ENCODE results near the gene KRT33B. TPM values are rescaled to one million over a fixed set of nuclear protein-coding genes. Genes with fewer than 3 reads are reported as not detected.

The KRT33B gene
- total RNA-seq, 1 experiment from 2014 or later = not detected

- peak; percentile 22 for DNase-seq (ENCODE audit: low spot score)
- in situ Hi-C loops (cut with HindIII; ENCODE audit: low sequenced_read_pairs) = no loop called here
Measured at GRCh38 chr17:41329279-41329948, 40.2 kb downstream of the KRT33B start.

- no peak for DNase-seq (ENCODE audit: low spot score)
- in situ Hi-C loops (cut with HindIII; ENCODE audit: low sequenced_read_pairs) = no loop called here
Measured at GRCh38 chr17:41328207-41328606, 41.4 kb downstream of the KRT33B start.

- in situ Hi-C loops (cut with HindIII; ENCODE audit: low sequenced_read_pairs) = no loop called here
- DNase-seq (ENCODE audit: low spot score) = no peak
Measured at GRCh38 chr17:41327411-41328120, 42.0 kb downstream of the KRT33B start.

GRCh38 chr17:41326173-41327145 lies 43.2 kb downstream of the KRT33B start:
- in situ Hi-C loops (cut with HindIII; ENCODE audit: low sequenced_read_pairs) = no loop called here
- DNase-seq (ENCODE audit: low spot score) = no peak

DNA sequence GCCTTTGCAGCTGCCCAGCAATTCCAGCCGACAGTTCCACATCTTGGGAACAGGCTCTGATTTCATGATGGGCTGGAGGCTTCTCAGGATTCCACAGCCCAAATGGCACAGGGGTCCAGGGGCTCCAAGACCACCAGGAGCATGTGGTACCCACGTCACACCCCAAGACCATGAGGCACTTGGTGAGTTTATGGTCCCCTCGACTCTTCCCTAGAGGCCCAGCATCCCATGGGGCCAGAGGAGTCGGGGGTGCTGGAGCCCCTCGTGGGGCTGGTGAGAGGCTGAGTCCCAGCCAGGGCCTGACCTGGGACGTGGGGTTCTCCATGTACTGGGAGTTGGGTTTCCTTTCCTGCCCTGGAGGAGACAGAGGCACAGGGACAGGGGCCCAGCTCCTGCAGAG lies 44.0 kb downstream of the KRT33B start:
- DNase-seq (ENCODE audit: low spot score) = no peak
- in situ Hi-C loops (cut with HindIII; ENCODE audit: low sequenced_read_pairs) = no loop called here

DNA sequence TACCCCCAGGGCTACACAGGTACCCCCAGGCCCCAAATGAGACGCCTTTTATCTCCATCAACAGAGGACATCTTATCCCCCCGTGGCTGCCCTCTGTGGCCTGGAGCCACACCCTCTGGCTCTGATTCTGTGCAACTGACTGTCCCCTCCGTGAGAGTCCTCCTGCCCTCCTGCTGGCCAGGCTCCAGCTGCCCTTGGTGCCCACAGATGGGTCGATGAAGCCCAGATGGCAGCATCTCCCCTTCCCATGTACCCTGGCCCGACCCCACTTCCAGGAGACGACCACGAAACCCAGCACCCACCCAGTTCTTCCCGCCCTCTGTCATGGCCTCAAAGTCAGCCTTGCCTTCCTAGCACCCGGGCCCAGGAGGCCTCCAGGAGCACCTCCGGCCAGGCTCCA lies 44.5 kb downstream of the KRT33B start:
- in situ Hi-C loops (cut with HindIII; ENCODE audit: low sequenced_read_pairs) = no loop called here
- DNase-seq (ENCODE audit: low spot score) = no peak

DNA sequence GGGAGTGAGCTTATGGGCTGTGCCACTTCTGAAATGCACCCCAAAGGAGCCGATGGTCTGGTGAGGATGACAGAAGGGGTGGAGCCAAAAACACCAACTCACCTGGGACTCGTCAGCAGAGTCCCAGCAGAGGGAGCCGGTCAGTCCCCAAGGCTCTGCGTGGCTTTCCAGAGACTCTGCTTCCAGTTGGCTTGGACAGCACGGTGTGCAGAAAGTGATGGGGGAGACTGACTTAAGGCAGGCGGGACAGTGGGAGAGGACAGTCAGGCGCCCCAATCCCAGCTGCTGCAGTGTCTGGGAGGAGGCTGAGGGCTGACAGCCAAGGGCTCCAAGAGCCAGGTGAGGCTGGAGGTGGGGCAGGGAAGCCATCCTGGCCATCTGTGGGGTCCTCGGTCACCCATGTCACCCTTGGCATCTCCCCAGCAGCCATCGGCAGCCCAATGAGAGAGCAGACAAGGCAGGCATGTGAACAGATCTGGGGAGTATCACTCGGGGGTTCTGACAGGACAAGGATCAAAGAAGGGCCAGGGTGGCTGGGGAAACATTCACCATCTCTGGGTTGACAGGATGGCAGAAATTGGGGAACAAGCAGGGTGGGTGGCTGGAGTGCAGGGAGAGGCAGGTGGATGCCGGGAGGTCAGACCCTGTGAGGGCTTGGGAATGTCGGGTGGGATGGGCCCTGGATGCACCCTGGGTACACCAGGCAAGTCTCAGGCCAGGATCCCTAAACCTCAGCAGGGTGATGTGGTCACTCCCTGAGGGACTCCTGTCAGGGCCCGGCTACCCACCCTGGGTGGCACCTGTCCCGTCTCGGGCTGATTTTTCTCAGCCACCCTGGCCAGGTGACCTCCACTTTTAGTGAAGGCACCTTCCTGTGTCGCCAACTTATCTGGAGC lies 45.2 kb downstream of the KRT33B start:
- in situ Hi-C loops (cut with HindIII; ENCODE audit: low sequenced_read_pairs) = no loop called here
- DNase-seq (ENCODE audit: low spot score) = peak; percentile 26

GRCh38 chr17:41322903-41323895 lies 46.4 kb downstream of the KRT33B start:
- in situ Hi-C loops (cut with HindIII; ENCODE audit: low sequenced_read_pairs) = no loop called here
- no peak for DNase-seq (ENCODE audit: low spot score)

GRCh38 chr17:41322094-41322902 lies 47.3 kb downstream of the KRT33B start:
- in situ Hi-C loops (cut with HindIII; ENCODE audit: low sequenced_read_pairs) = no loop called here

DNA sequence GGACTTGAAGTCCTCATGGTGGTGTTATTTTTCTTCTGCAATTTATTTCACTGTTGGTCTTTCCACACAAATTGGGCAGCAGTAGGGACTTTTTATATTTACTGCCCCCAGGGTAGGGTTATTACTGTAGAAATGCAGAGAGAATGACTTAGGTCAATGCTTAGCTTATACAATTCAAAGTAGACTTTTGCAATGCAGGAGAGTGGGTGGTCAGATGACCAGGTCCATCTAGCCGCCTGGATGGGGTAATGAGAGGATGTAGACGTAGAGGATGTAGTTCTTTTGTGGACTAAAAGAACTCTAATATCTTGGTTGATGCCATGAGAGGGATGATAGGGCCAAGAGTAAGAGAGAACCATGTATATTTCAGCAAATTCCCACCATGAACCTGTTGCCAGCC lies 51.4 kb downstream of the KRT33B start:
- in situ Hi-C loops (cut with HindIII; ENCODE audit: low sequenced_read_pairs) = no loop called here
- DNase-seq (ENCODE audit: low spot score) = no peak

More at GRCh38 chr17:41322094-41322902, 47.3 kb downstream of the KRT33B start:
- DNase-seq (ENCODE audit: low spot score) = peak; percentile 62

DNA sequence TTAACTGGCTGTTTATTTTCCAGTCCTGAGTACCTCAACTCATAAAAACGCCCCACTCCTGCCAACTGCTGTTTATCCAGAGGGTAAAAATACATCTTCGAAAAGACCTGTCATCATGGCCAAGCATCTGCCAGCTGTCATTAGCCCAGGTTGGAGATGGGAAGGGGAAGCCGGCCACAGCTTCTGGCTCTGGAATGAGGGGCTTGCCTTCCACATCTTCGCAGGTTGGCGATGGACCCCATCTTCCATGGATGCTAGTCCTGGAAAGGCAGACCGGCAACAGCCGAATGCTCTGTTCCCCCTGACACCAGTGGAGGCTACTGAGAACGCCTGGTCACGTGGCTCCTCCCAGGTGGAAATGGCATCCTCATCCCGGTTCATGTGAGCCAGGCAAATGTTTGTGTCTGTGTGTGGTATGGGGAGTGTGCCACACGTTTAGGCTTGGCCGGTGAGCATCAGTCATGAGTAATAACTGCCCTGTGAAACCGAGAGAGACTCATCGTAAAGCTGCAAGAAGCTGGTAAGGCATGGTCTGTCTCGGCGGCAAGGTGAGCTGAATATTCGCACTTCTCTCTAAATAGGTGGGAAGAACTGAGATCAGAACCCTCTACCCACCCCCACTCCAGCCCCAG lies 53.7 kb downstream of the KRT33B start:
- in situ Hi-C loops (cut with HindIII; ENCODE audit: low sequenced_read_pairs) = no loop called here
- no peak for DNase-seq (ENCODE audit: low spot score)

DNA sequence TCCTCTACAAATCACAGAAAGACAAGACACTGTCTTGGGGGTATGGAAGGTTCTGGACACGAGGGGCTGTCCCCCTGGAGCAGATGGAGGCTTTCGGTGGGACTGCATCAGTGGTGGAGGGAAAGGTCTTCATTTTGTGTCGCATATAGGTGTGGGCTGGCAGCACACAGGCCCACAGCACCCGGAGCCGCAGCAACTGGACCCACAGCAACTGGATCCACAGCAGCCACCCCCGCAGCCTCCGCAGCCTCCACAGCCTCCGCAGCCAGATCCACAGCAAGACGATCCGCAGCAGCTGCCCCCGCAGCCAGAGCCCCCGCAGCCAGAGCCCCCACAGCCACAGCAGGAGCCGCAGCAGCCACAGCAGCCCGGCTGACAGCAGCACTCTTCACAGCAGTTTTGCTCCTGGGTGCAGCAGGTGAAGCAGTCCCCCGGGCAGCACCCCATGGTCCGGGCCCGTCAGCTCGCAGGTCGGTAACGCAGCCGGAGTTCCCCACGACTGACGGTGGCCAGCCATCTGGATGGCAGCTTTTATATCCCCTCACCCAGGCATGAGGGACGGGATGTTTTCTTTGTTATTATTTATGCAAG lies 54.3 kb downstream of the KRT33B start, which contains the start of gene KRTAP17-1:
TSS of gene KRTAP17-1 (minus strand) at position 507 of the 591 bp plus-strand sequence. CDS start at position 447, 60 bp downstream.
- in situ Hi-C loops (cut with HindIII; ENCODE audit: low sequenced_read_pairs) = no loop called here
- no peak for DNase-seq (ENCODE audit: low spot score)
